Prostate gland (tissue), 2 donors: ENCODE data around the gene PDE11A. TPM values are rescaled to one million over a fixed set of nuclear protein-coding genes. Genes with fewer than 3 reads are reported as not detected.
"Not testable (repeated sequence)": the region's sequence is repeated elsewhere in the genome, so short reads cannot be mapped to it uniquely, and the experiment has no call there.

Experiments
- DNase-seq: peaks from one replicate; pipeline ENCODE4 v3.0.0-alpha.2; 2019; ENCODE audit warnings: low spot score
- H3K27ac ChIP-seq, 2 donors: fragments of 200-600 bp; sonication (generic); 2 replicates each; pipeline ENCODE4 v1.5.1; 2017 to 2019
- H3K27me3 ChIP-seq: fragments of 200-600 bp; sonication (generic); replicated peaks from 2 replicates; pipeline ENCODE4 v1.5.1; 2019; ENCODE audit not compliant: insufficient read depth
- H3K36me3 ChIP-seq, 2 donors: fragments of 200-600 bp; sonication (generic); 1 replicate in 1 of 2; 2 replicates in 1 of 2; pipeline versions ENCODE4 v1.5.1 to v1.8.1; 2017 to 2019
- H3K4me1 ChIP-seq: fragments of 200-600 bp; sonication (generic); replicated peaks from 2 replicates; pipeline ENCODE4 v1.5.1; 2019
- H3K4me3 ChIP-seq, 2 donors: fragments of 200-600 bp; sonication (generic); 2 replicates each; pipeline ENCODE4 v1.5.1; 2017 to 2019
- H3K9me3 ChIP-seq: fragments of 200-600 bp; sonication (generic); 2 replicates; pipeline ENCODE4 v1.5.1; 2017
- POLR2A ChIP-seq: fragments of 450-650 bp; IDR thresholded peaks from one replicate; pipeline ENCODE4 v1.6.1; 2016; ENCODE audit warnings: antibody characterized with exemption, mild to moderate bottlenecking
- POLR2AphosphoS5 ChIP-seq: sonication (generic); formaldehyde crosslinking; IDR thresholded peaks from one replicate; pipeline ENCODE4 v1.6.1; 2017; ENCODE audit warnings: antibody characterized with exemption
- WGBS: methylation state at CpG from one replicate; pipeline ENCODE4 v1.1.5; 2018; 5-methylcytosine and 5-hydroxymethylcytosine counted together
- intact Hi-C: fragments of 100-400 bp; cut with DNase I; formaldehyde crosslinking; loops from one replicate; pipeline ENCODE4 v1.14.2; 2022
- total RNA-seq, 2 donors: library from RNA; depleted of rRNA; stranded (reverse); fragments of >200 nt; gene quantifications; one replicate each; pipeline ENCODE4 v1.1.0, GENCODE V29; 2016
- TF ChIP-seq, protein P1 (sequence below), 4 experiments: fragments of 200-600 bp in 2 of 4; fragments of 450-650 bp in 2 of 4; sonication (generic) in 2 of 4; IDR thresholded peaks; 1 replicate in 3 of 4; 2 replicates in 1 of 4; pipeline ENCODE4 v1.5.1; 2016 to 2019; ENCODE audit warnings: antibody characterized with exemption in 4 of 4, mild to moderate bottlenecking in 2 of 4, moderate library complexity in 2 of 4

The PDE11A gene
- total RNA-seq, 2 donors from 2014 or later = 14.9 to 26.6 TPM

GRCh38 chr2:177843188-177843587 is 229.4 kb downstream of the PDE11A start:
- H3K27ac ChIP-seq = no peak overlapping the region
- no peak overlapping the region for H3K4me3 ChIP-seq
- WGBS = 59% methylated on average over 2 of the region's 2 CpGs
- no peaks in the 10 kb centered on the region for H3K27me3 ChIP-seq
- no peaks in the 10 kb centered on the region for H3K4me1 ChIP-seq
- intact Hi-C loops = no loop called here
- no peaks in the 10 kb centered on the region for H3K36me3 ChIP-seq
- H3K9me3 ChIP-seq = no peaks in the 10 kb centered on the region
- DNase-seq = no peak
- TF ChIP-seq POLR2AphosphoS5 (no peak), POLR2A (no peak)
- TF ChIP-seq, protein P1, sequence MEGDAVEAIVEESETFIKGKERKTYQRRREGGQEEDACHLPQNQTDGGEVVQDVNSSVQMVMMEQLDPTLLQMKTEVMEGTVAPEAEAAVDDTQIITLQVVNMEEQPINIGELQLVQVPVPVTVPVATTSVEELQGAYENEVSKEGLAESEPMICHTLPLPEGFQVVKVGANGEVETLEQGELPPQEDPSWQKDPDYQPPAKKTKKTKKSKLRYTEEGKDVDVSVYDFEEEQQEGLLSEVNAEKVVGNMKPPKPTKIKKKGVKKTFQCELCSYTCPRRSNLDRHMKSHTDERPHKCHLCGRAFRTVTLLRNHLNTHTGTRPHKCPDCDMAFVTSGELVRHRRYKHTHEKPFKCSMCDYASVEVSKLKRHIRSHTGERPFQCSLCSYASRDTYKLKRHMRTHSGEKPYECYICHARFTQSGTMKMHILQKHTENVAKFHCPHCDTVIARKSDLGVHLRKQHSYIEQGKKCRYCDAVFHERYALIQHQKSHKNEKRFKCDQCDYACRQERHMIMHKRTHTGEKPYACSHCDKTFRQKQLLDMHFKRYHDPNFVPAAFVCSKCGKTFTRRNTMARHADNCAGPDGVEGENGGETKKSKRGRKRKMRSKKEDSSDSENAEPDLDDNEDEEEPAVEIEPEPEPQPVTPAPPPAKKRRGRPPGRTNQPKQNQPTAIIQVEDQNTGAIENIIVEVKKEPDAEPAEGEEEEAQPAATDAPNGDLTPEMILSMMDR (IDR thresholded peaks at IDR 0.05) = no peak

GRCh38 chr2:177842243-177842642 is 230.3 kb downstream of the PDE11A start:
- WGBS = 55% methylated on average over 3 of the region's 3 CpGs
- DNase-seq = no peak
- Histone ChIP-seq H3K27me3 (no peaks in the 10 kb centered on the region), H3K36me3 (no peaks in the 10 kb centered on the region), H3K4me1 (no peaks in the 10 kb centered on the region), H3K4me3 (no peak overlapping the region), H3K27ac (no peak overlapping the region), H3K9me3 (no peaks in the 10 kb centered on the region)
- intact Hi-C loops = no loop called here
- TF ChIP-seq POLR2AphosphoS5 (no peak), POLR2A (no peak)
- TF ChIP-seq, protein P1 (IDR thresholded peaks at IDR 0.05) = no peak

DNA sequence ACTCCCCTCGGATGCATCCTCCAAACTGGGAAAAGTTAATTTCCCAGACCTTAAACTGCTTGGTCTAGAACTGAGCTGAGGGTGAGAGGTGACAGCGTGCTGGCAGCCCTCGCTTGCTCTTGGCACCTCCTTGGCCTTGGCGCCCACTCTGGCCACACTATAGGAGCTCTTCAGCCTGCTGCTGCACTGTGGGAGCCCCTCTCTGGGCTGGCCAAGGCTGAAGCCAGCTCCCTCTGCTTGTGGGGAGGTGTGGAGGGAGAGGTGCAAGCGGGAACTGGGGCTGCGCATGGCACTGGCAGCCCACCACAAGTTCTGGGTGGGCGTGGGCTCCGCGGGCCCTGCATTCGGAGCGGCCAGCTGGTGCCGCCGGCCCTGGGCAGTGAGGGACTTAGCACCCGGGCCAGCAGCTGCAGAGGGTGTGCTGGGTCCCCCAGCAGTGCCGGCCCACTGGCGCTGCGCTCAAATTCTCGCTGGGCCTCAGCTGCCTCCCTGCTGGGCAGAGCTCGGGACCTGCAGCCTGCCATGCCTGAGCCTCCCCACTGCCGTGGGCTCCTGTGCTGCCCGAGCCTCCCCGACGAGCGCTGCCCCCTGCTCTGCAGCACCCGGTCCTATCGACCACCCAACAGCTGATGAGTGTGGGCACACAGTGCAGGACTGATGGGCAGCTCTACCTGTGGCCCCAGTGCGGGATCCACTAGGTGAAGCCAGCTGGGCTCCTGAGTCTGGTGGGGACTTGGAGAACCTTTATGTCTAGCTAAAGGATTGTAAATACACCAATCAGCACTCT is 237.0 kb downstream of the PDE11A start:
- H3K9me3 ChIP-seq, H3K36me3 ChIP-seq, DNase-seq, H3K4me3 ChIP-seq, H3K27me3 ChIP-seq, H3K4me1 ChIP-seq, H3K27ac ChIP-seq, intact Hi-C loops: not testable (repeated sequence)
- 98% methylated on average over 27 of the region's 27 CpGs for WGBS

- Histone ChIP-seq H3K36me3 (no peaks in the 10 kb centered on the region), H3K9me3 (no peaks in the 10 kb centered on the region), H3K4me3 (no peak overlapping the region), H3K4me1 (no peaks in the 10 kb centered on the region), H3K27ac (no peak overlapping the region), H3K27me3 (no peaks in the 10 kb centered on the region)
- WGBS = 64% methylated on average over 6 of the region's 6 CpGs
- TF ChIP-seq, protein P1 (IDR thresholded peaks at IDR 0.05) = no peak
- TF ChIP-seq POLR2A (no peak), POLR2AphosphoS5 (no peak)
- intact Hi-C loops = no loop called here
- no peak for DNase-seq
Observed at GRCh38 chr2:177832611-177833433, 239.8 kb downstream of the PDE11A start.

- intact Hi-C loops = no loop called here
- Histone ChIP-seq H3K4me3 (no peak overlapping the region), H3K27ac (no peak overlapping the region), H3K27me3 (no peaks in the 10 kb centered on the region), H3K36me3 (no peaks in the 10 kb centered on the region), H3K9me3 (no peaks in the 10 kb centered on the region), H3K4me1 (no peaks in the 10 kb centered on the region)
- no peak for TF ChIP-seq POLR2A
- peak; percentile 30 for TF ChIP-seq POLR2AphosphoS5
- TF ChIP-seq, protein P1 (IDR thresholded peaks at IDR 0.05) = no peak
- DNase-seq = peak; percentile 14
- WGBS = 58% methylated on average over 1 of the region's 1 CpG
Observed at GRCh38 chr2:177830881-177831386, 241.6 kb downstream of the PDE11A start.
